ENCODE data around the gene UBE2J2.

- TF ChIP-seq CTCF (conservative IDR thresholded peaks at IDR 0.05; ENCODE audit: low read depth, low read length) (no peak), EZH2 (IDR thresholded peaks at IDR 0.05; ENCODE audit: low read length, unreplicated experiment) (no peak), EZH2phosphoT487 (IDR thresholded peaks at IDR 0.05; ENCODE audit: borderline replicate concordance, low read length) (no peak)
Measured at GRCh38 chr1:1291023-1291528, 17.4 kb upstream of the UBE2J2 start.

All from PC-3 (cell line).